Melanocyte of skin (primary cell): Measurements from ENCODE around the gene WASHC2A. TPM values are rescaled to one million over a fixed set of nuclear protein-coding genes. Genes with fewer than 3 reads are reported as not detected.

ENCODE experiments used
- total RNA-seq, 2 donors: library from RNA; depleted of rRNA; stranded (reverse); fragments of >200 nt; gene quantifications; 2 replicates each; pipeline ENCODE4 v1.2.3, GENCODE V29; 2012

WASHC2A gene
- 10 to 100 TPM; 44.0 to 54.7 TPM for total RNA-seq

GRCh38 chr10:50067546-50068351, at the start of gene WASHC2A:
Gene WASHC2A (plus strand): TSS chr10:50067954. CDS start chr10:50068006, 52 bp downstream.

Other genes with a start within 250 kb of the WASHC2A start
- gene PARG, start 125.9 kb upstream of the WASHC2A start, total RNA-seq, result 10 to 100 TPM; 26.2 to 32.3 TPM
- 10 to 100 TPM; 12.3 to 12.7 TPM for gene TIMM23B, start 125.9 kb upstream of the WASHC2A start, total RNA-seq
- 1 to 10 TPM; 2.7 to 3.1 TPM for gene AGAP6, start 79.5 kb upstream of the WASHC2A start, total RNA-seq
- 1 to 10 TPM in 1 of 2 donors, under 1 TPM in 1; 0.67 to 3.1 TPM for gene ASAH2, start 183.6 kb downstream of the WASHC2A start, total RNA-seq